Activated CD4-positive, alpha-beta T cell treated with anti-CD3 and anti-CD28 coated beads, Interleukin-2, amount 50 U/mL, for 1 hour (primary cell): Measurements from ENCODE around the gene RAD51B.
"Not testable (repeated sequence)": the region's sequence is repeated elsewhere in the genome, so short reads cannot be mapped to it uniquely, and the experiment has no call there.

Source experiments
- DNase-seq: peaks from one replicate; pipeline ENCODE4 v3.0.0-alpha.2; 2020

Gene RAD51B

GRCh38 chr14:68219407-68219806, 399.8 kb downstream of the RAD51B start:
- no peak for DNase-seq

- DNase-seq: not testable (repeated sequence)
Observed at GRCh38 chr14:68221046-68221445, 401.5 kb downstream of the RAD51B start.

- DNase-seq: no peak
Observed at GRCh38 chr14:68222154-68222553, 402.6 kb downstream of the RAD51B start.

GRCh38 chr14:68222726-68223125, 403.1 kb downstream of the RAD51B start:
- DNase-seq: no peak

DNA sequence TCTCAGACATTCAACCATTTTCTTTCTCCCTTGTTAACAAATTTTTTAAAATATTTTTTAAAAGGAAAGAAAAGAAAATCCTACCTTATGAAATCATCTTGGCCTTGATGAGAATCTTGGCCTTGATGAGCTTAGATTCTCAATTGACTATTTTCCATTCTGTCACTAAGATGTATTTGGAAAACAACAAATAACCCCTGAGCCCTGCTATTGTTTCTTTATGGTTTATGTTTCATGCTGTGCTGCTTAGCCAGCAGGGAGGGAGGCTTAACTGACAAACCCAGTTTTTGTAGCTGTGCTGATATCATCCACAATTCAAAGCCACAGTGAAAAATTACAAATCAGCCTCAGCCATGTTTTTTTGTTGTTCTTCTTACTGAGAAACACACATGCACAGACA, 404.1 kb downstream of the RAD51B start:
- no peak for DNase-seq

DNA sequence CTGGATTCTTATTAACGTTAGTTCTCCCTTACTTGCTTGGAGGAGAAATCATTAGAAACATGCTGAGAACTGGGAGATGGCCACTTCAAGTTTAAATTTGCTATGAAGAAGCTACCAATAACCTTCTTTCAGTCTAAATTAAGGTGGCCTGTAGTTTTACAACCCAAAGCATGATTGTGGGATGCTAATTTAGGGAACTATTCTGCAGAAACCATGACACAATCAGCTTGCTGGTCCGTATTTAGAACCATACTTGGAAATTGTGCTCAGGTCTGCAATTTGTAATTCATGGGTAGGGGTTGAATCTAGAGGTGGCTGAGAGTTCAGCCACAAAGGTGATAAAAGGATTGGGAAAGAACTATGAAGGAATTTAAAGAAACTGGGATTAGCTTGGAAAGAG, 405.7 kb downstream of the RAD51B start:
- no peak for DNase-seq

DNA sequence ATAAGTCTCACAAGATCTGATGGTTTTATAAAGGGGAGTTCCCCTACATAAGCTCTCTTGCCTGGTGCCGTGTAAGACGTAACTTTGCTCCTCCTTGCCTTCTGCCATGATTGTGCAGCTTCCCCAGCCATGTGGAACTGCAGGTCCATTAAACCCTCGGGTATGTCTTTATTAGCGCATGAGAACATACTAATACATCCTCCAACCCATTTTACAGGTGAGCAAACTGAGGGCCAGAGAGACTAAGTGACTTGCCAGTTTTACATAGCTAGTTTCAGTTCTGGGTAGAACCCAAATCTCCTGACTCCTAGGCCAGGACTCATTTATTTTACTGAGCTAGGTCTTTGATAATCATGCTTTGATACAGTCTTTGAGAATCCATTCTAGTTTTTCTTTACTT, 406.9 kb downstream of the RAD51B start:
- DNase-seq: no peak

DNA sequence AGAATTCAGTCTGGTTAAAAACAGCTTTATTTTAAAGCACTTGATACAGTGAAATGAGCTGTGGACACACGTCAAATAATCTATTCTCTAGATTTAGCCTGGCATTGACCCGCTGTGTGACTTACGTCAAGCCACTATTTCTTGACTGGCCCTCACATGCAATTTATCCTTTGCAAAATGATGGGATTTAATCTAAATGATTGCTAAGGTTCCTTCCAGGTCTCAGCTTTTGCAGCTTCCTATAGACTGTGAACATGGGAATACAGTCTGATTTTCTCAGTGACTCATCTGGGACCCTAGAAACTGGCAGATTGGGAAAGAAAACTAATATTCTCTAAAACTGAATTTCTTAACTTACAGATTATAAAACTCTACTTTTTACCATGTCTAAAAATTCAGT, 409.1 kb downstream of the RAD51B start:
- no peak for DNase-seq

- DNase-seq: no peak
Observed at GRCh38 chr14:68229423-68230100, 410.0 kb downstream of the RAD51B start.

- no peak for DNase-seq
Observed at GRCh38 chr14:68230202-68230949, 410.8 kb downstream of the RAD51B start.

- DNase-seq: no peak
Observed at GRCh38 chr14:68230950-68231717, 411.6 kb downstream of the RAD51B start.

GRCh38 chr14:68231898-68232297, 412.3 kb downstream of the RAD51B start:
- no peak for DNase-seq

GRCh38 chr14:68232300-68233055, 412.9 kb downstream of the RAD51B start:
- no peak for DNase-seq

DNA sequence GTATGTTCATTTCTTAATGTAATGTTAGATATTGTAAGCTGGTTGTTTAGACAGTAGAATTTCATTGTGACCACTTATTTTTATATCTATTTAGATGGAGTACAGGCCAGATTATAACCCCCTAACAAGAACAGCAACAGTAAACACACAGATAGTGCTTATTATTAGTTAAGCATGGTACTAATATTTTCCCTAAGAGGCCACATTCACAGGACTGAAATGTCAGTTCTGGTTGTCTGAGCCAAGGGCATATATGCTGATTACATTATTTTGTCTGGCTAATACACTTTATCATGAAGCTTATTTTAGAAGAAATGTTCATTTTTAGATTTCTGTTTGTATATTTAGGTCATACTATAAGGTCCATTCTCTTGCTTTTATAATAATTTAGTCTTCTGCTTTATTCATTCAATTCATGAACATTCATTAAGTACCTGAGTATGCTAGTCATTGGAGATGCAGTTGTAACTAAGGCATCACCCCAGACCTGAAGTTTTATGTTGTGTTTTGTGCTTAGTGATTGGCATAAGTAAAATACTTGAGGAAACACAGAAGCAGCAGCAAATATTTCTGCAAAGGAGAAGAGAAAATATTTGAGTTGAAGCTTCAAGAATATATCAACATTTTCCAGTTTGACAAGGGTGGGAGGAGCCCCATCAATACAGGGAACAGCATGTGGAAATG, 413.7 kb downstream of the RAD51B start:
- DNase-seq: no peak

GRCh38 chr14:68234101-68234905, 414.7 kb downstream of the RAD51B start:
- DNase-seq: no peak

DNA sequence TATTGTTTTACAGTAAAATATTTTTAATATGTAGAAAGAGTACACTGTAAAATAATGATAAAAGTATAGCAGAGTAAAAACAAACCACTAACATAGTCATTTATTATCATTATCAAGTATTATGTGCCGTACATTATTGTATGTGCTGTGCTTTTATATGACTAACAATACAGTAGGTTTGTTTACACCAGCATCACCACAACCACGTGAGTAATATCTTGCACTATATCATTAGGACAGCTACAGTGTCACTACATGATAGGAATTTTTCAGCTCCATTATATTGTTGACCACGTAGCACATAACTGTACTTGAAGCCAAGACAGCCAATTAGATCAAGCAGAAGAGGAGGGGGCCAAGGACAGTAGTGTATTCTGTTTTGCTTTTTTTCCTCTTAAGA, 415.4 kb downstream of the RAD51B start:
- DNase-seq: no peak

DNA sequence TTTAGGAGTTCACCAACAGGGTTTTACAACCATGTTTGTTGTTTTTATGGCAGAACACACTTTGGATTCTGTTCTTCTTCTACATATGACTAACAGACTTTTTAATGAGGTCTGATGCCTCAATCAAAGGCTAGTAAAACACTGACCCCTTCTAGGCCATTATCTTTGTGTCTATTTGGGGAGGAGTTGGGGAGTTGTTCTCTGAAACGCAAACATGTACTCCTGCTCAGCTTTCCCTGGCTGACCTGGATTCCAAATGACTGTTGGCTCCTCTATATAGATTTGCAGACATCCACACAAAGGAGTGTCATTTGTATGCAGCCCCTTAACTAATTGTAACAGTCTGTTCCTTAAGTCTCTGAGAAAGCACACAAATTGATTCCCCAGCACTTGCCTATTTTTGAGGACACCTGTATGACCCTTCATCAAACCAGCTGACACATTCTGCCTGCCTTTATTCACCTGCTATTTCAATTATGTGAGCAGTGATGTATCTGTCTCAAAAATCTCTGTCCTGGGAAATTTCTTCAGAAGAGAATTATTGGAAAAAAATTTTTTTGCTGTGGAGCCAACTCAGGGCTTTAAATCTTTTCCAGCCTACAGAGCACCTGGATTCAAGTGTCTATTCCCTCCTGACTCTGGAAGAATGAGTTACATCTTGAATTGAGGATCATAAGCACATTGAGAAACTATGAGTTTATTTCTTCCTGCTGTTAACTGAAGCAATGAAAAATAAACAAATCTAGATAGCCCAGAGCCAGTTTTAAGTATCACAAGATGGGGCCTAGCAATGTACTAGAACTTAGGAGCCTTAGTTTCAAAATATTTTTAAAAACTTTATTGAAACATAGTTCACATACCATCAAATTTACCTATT, 417.2 kb downstream of the RAD51B start:
- DNase-seq: no peak

DNA sequence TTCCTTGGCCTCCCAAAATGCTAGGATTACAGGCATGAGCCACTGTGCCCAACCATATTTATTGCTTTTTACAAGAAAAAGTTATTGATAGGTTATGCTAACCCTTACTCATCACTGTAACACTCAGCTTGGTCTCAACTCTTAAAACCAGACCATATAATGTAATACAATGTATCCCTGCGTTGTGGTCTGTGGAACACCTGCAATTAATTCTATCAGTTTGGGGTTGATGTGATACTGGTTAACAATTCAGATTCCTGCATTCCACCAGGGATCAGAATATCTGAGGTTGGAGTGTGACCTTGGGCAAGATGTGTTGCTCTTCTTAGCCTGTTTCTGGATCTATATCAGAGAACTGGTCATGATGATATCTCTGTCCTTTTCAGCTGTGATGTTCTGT, 419.0 kb downstream of the RAD51B start:
- no peak for DNase-seq

- no peak for DNase-seq
Observed at GRCh38 chr14:68238976-68239375, 419.4 kb downstream of the RAD51B start.

DNA sequence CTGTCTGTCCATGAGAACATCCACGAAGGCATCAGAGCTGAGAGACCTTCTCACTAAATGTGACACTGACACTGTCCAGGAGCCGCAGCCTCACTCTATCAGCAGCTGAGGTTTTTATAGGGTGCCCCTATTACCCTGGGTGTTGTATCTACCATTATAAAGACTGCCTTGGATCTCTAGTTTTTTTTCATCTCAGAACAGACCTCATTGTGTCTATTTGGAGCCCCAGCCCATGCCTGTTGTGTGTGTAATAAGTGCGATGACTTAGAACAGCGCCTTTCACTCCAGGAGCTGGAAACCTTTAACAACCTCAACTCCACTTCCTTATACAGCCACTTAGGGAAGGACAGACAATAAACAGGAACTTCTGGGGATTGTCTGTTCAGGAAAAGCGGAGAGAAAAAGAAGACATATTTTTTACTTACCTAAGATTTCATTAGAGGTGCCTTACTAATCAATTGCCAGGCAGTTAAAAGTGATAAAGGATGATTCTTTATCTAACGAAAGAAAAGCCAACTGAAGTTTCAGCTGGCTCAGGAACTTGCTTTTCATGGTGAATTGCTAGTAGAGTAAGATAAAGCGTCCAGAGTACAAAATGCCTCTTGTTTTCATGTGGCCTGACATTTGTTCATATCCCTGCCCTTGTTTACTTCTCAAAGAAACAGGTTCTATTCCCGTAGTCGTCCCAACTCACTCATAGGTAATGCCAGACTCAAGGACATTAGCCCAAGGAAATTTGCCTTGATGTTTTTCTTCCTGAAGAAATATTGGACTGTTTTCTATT, 420.6 kb downstream of the RAD51B start:
- DNase-seq: no peak
